ENCODE results near the gene DARS1.

The DARS1 gene

GRCh38 chr2:136028001-136028400 lies 42.6 kb upstream of the DARS1 start:
- TF ChIP-seq, protein P1, sequence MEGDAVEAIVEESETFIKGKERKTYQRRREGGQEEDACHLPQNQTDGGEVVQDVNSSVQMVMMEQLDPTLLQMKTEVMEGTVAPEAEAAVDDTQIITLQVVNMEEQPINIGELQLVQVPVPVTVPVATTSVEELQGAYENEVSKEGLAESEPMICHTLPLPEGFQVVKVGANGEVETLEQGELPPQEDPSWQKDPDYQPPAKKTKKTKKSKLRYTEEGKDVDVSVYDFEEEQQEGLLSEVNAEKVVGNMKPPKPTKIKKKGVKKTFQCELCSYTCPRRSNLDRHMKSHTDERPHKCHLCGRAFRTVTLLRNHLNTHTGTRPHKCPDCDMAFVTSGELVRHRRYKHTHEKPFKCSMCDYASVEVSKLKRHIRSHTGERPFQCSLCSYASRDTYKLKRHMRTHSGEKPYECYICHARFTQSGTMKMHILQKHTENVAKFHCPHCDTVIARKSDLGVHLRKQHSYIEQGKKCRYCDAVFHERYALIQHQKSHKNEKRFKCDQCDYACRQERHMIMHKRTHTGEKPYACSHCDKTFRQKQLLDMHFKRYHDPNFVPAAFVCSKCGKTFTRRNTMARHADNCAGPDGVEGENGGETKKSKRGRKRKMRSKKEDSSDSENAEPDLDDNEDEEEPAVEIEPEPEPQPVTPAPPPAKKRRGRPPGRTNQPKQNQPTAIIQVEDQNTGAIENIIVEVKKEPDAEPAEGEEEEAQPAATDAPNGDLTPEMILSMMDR (IDR thresholded peaks at IDR 0.05), result no peak

- TF ChIP-seq, protein P1 (IDR thresholded peaks at IDR 0.05), result no peak
Observed at GRCh38 chr2:136027112-136027511, 41.7 kb upstream of the DARS1 start.

DNA sequence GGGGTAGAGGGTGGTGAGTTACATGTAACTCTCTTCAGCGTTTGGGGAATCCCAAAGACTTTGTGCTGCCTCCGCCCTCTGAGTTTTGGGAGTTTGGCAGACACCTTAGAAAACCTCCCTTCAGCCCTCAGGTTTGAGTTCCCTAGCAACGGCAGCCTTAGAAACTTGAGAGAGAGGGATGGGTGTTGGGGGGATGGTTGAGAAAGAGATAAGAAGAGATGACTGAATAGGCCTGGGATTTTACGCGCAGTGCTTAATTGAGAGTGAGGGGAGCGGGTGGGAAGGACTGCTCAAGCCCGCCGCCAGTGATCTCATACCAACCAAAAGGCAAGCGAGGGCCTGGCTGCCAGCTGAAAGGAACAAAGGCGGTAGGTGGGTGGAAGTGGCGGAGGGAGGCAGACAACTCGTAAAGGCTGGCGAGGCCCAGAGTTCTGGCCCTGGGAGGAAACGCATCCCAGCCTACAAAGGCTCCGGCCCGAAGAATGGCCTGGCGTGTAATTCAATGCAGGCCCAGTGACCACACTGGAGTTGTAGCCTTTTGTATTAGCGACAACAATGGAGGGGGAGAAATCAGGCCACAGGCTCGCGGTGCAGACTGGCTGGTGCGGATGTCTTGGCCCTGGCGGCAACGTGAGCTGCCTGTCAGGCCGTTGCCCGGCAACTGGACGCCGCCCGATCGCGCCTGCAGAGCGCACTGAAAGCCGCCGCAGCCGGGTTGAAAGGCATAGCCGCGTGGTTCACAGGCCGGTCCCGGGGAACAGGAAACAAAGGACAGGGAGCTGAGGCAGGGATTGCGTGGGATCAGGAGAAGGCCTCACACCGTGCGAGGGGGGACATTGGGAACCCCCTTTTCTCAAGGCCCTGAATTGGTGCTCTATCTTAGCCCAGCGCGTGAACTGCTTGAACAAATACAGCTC lies 39.9 kb upstream of the DARS1 start:
- TF ChIP-seq, protein P1 (IDR thresholded peaks at IDR 0.05), result no peak

DNA sequence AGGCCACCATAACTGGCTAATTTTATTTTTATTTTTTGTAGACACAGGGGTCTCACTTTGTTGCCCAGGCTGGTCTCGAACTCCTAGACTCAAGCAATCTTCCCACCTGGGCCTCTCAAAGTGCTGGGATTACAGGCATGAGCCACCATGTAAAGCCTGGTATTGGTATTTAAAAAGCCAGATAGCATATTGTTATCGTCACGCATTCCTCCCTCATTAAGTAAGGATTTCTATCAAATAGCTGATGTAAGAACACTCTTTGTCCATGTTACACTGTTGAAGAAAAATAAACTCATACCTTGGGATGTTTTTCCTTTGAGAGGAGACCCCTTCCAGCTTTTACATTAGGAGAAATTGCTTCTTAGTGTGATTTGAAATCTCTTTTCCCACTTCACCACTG lies 39.2 kb upstream of the DARS1 start:
- TF ChIP-seq, protein P1 (IDR thresholded peaks at IDR 0.05), result no peak

GRCh38 chr2:136024185-136024584 lies 38.8 kb upstream of the DARS1 start:
- TF ChIP-seq, protein P1 (IDR thresholded peaks at IDR 0.05), result no peak

DNA sequence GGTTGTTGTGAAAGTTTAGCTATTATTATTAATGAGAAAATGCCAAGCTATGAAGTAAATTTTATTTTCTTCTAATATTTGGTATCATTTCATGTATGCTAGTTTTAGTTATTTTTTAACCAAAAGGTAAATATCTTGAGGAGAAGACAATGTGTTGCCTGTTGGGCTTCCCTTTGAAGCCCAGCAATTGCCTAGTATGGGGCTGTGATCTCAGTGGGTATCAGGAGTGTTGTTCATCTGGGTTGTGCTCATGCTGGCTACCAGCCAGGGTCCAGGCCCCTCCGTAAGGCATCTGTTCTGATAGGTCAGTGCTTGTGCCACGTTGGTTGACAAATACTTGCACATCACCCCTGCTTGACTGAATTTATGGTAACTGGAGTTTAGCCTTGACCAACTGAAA lies 38.0 kb upstream of the DARS1 start:
- TF ChIP-seq, protein P1 (IDR thresholded peaks at IDR 0.05), result no peak

DNA sequence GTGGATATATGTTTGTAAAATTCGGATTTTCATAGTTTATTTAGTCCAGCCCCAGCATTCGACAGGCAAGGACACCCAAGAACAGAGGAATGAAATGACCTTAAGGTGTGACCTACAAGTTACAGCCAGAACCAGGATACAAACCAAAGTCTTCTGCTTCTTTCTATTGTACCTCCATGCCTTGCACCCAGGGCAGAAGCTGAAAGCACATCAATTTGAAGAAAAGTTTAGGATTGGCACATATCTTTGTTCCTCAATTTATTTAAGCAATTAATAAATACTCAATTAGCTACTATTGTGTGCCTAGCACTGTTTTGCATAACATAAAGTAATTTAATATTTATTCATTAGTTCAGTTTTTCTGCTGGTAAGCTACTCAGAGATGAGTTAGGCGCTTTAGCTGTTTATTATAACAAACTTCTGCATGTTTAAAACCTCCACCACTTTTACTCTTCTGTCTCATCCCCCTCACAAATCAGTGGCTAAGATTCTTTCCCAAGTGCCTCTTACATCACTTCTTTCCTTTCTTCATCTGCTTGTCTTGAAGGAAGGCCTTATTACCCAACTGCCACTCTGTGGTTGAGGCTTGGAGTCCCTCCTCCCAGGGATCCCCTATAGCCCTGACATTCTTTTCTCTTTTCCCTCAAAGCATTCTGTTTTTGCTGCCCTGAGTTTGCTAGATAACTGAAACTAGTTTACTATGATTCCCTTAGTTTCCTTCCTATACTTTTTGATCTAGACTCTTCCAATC lies 37.1 kb upstream of the DARS1 start:
- TF ChIP-seq, protein P1 (IDR thresholded peaks at IDR 0.05), result no peak
